ENCODE data around the gene IFI27.
A peak's percentile ranks its signal among the peaks of the same experiment; 100 is the strongest.

IFI27 gene

GRCh38 chr14:94164685-94165431, 54.3 kb downstream of the IFI27 start:
- DNase-seq: peak in 1 of 2 donors; percentile 54
- no peaks in the 10 kb centered on the region for H3K9me3 ChIP-seq
- no peak for TF ChIP-seq CTCF (IDR thresholded peaks at IDR 0.05)
- H3K27me3 ChIP-seq: peaks cover 0 to 30% of the 10 kb centered on the region in 2 donors
- intact Hi-C loops (cut with DNase I; ENCODE audit: low total_unique reads): no loop called here
- H3K27ac ChIP-seq: no peak overlapping the region
- no peaks in the 10 kb centered on the region for H3K36me3 ChIP-seq
- H3K4me3 ChIP-seq: no peak overlapping the region
- peaks cover 0 to 3% (median 0%) of the 10 kb centered on the region in 4 donors for H3K4me1 ChIP-seq

GRCh38 chr14:94165744-94166143, 55.2 kb downstream of the IFI27 start:
- peaks cover 0 to 3% (median 0%) of the 10 kb centered on the region in 4 donors for H3K4me1 ChIP-seq
- TF ChIP-seq CTCF (IDR thresholded peaks at IDR 0.05): no peak
- no peaks in the 10 kb centered on the region for H3K36me3 ChIP-seq
- no peak for DNase-seq
- no peaks in the 10 kb centered on the region for H3K9me3 ChIP-seq
- peaks cover 0 to 35% of the 10 kb centered on the region in 2 donors for H3K27me3 ChIP-seq
- H3K4me3 ChIP-seq: no peak overlapping the region
- intact Hi-C loops (cut with DNase I; ENCODE audit: low total_unique reads): no loop called here
- H3K27ac ChIP-seq: no peak overlapping the region
